ENCODE measurements around the gene CNTN5. TPM values are rescaled to one million over a fixed set of nuclear protein-coding genes. Genes with fewer than 3 reads are reported as not detected.

Gene CNTN5
- total RNA-seq, 4 donors from 2014 or later: not detected

- no peak overlapping the region for H3K27ac ChIP-seq
- 88% methylated on average over 3 of the region's 3 CpGs for WGBS
- no peaks in the 10 kb centered on the region for H3K9me3 ChIP-seq
- no peaks in the 10 kb centered on the region for H3K36me3 ChIP-seq
- no peaks in the 10 kb centered on the region for H3K27me3 ChIP-seq
- no peak for DNase-seq (ENCODE audit: low spot score in 2 of 2)
- no peaks in the 10 kb centered on the region for H3K4me1 ChIP-seq
- no peak overlapping the region for H3K4me3 ChIP-seq
- no peak for TF ChIP-seq CTCF (IDR thresholded peaks at IDR 0.05)
- TF ChIP-seq EP300 (IDR thresholded peaks at IDR 0.05): no peak
- TF ChIP-seq POLR2AphosphoS5 (IDR thresholded peaks at IDR 0.05): no peak
- TF ChIP-seq POLR2A (IDR thresholded peaks at IDR 0.05): no peak
These were observed 1200.1 kb downstream of the CNTN5 start for GRCh38 chr11:100220801-100221200.

- no peaks in the 10 kb centered on the region for H3K27me3 ChIP-seq
- no peaks in the 10 kb centered on the region for H3K4me1 ChIP-seq
- DNase-seq (ENCODE audit: low spot score in 2 of 2): no peak
- no peak overlapping the region for H3K27ac ChIP-seq
- TF ChIP-seq EP300 (IDR thresholded peaks at IDR 0.05) (no peak), CTCF (IDR thresholded peaks at IDR 0.05) (no peak), POLR2AphosphoS5 (IDR thresholded peaks at IDR 0.05) (no peak), POLR2A (IDR thresholded peaks at IDR 0.05) (no peak)
- no peak overlapping the region for H3K4me3 ChIP-seq
- no peaks in the 10 kb centered on the region for H3K9me3 ChIP-seq
- WGBS: 64% methylated on average over 2 of the region's 2 CpGs
- no peaks in the 10 kb centered on the region for H3K36me3 ChIP-seq
These were observed 1201.0 kb downstream of the CNTN5 start for GRCh38 chr11:100221791-100222190.

- Histone ChIP-seq H3K36me3 (no peaks in the 10 kb centered on the region), H3K27me3 (no peaks in the 10 kb centered on the region), H3K4me1 (no peaks in the 10 kb centered on the region), H3K27ac (no peak overlapping the region), H3K9me3 (no peaks in the 10 kb centered on the region), H3K4me3 (no peak overlapping the region)
- no peak for DNase-seq (ENCODE audit: low spot score in 2 of 2)
- TF ChIP-seq POLR2A (IDR thresholded peaks at IDR 0.05) (no peak), EP300 (IDR thresholded peaks at IDR 0.05) (no peak), CTCF (IDR thresholded peaks at IDR 0.05) (no peak), POLR2AphosphoS5 (IDR thresholded peaks at IDR 0.05) (no peak)
- WGBS: 89% methylated on average over 1 of the region's 1 CpG
These were observed 1203.8 kb downstream of the CNTN5 start for GRCh38 chr11:100224541-100225034.

GRCh38 chr11:100229086-100229485 is 1208.3 kb downstream of the CNTN5 start:
- no peak overlapping the region for H3K4me3 ChIP-seq
- WGBS: 12% methylated on average over 1 of the region's 1 CpG
- TF ChIP-seq POLR2A (IDR thresholded peaks at IDR 0.05): no peak
- TF ChIP-seq EP300 (IDR thresholded peaks at IDR 0.05): no peak
- TF ChIP-seq POLR2AphosphoS5 (IDR thresholded peaks at IDR 0.05): no peak
- TF ChIP-seq CTCF (IDR thresholded peaks at IDR 0.05): no peak
- DNase-seq (ENCODE audit: low spot score in 2 of 2): no peak
- no peaks in the 10 kb centered on the region for H3K27me3 ChIP-seq
- no peak overlapping the region for H3K27ac ChIP-seq
- H3K4me1 ChIP-seq: no peaks in the 10 kb centered on the region
- H3K36me3 ChIP-seq: no peaks in the 10 kb centered on the region
- H3K9me3 ChIP-seq: no peaks in the 10 kb centered on the region

- Histone ChIP-seq H3K4me1 (no peaks in the 10 kb centered on the region), H3K27me3 (no peaks in the 10 kb centered on the region), H3K36me3 (no peaks in the 10 kb centered on the region), H3K27ac (no peak overlapping the region), H3K4me3 (no peak overlapping the region), H3K9me3 (no peaks in the 10 kb centered on the region)
- no peak for DNase-seq (ENCODE audit: low spot score in 2 of 2)
- WGBS: 78% methylated on average over 2 of the region's 2 CpGs
- TF ChIP-seq EP300 (IDR thresholded peaks at IDR 0.05) (no peak), POLR2AphosphoS5 (IDR thresholded peaks at IDR 0.05) (no peak), POLR2A (IDR thresholded peaks at IDR 0.05) (no peak), CTCF (IDR thresholded peaks at IDR 0.05) (no peak)
These were observed 1211.3 kb downstream of the CNTN5 start for GRCh38 chr11:100232006-100232405.

All from suprapubic skin (tissue), 4 donors.